ENCODE measurements around the gene ZSWIM9.

DNA sequence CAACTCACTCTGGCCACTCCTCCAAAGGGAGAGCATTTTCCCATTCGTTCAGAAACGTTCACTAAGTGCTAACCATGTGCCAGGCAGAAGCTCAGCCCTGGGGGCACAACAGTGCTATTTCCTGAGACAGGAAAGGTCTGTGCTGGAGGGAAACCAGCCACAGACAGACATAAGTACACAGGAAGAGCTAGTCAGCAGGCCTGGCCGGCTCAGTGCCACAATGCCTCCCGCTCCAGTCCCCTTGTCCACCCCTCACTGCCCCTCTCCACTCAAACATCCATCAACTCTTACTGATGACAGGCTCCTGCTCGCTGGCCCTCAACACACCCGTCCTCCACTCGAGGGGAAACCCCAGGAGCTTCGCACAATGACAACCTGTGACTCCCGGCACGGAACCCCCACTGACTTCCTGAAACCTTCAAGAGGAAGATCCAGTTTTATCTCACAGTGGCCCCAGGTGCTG, 48.5 kb upstream of the ZSWIM9 start:
- TF ChIP-seq POLR2A (IDR thresholded peaks at IDR 0.05): no peak
- TF ChIP-seq, protein P1, sequence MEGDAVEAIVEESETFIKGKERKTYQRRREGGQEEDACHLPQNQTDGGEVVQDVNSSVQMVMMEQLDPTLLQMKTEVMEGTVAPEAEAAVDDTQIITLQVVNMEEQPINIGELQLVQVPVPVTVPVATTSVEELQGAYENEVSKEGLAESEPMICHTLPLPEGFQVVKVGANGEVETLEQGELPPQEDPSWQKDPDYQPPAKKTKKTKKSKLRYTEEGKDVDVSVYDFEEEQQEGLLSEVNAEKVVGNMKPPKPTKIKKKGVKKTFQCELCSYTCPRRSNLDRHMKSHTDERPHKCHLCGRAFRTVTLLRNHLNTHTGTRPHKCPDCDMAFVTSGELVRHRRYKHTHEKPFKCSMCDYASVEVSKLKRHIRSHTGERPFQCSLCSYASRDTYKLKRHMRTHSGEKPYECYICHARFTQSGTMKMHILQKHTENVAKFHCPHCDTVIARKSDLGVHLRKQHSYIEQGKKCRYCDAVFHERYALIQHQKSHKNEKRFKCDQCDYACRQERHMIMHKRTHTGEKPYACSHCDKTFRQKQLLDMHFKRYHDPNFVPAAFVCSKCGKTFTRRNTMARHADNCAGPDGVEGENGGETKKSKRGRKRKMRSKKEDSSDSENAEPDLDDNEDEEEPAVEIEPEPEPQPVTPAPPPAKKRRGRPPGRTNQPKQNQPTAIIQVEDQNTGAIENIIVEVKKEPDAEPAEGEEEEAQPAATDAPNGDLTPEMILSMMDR (IDR thresholded peaks at IDR 0.05): no peak

Data from vagina (tissue), 2 donors.